ENCODE results near the gene AUTS2. TPM values are rescaled to one million over a fixed set of nuclear protein-coding genes. Genes with fewer than 3 reads are reported as not detected.

Gene AUTS2
- total and polyA plus RNA-seq, 4 donors, result 4.9 to 24.4 (median 7.0) TPM

DNA sequence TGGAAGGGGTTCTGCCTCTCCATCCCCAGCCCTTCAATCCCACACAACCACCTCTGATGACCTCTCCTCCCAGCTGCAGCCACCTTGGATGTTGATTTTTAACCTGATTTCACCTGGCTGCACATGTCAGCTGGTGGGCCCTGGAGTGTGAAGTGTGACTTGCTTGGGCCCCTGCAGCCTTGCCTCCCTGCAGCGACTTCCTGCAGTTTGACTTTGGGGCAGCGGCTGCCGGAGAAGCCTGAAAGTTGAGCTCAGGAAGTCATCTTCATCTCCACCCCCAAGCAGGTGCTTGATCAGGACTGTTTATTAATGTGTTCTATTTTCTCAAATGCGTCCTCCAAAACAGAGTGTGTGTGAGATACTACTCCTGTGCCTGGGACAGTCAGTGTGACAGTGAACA is 858.4 kb downstream of the AUTS2 start:
- H3K36me3 ChIP-seq (ENCODE audit: control insufficient read depth in 4 of 4, insufficient read depth in 3 of 4, low read depth in 1 of 4, low read length in 3 of 4), result no peaks in the 10 kb centered on the region
- no peaks in the 10 kb centered on the region for H3K9me3 ChIP-seq (ENCODE audit: control insufficient read depth in 4 of 4, low read length in 3 of 4)
- no peaks in the 10 kb centered on the region for H3K4me1 ChIP-seq (ENCODE audit: control insufficient read depth in 4 of 4, insufficient read depth in 4 of 4, low read length in 3 of 4)
- no peak overlapping the region for H3K27ac ChIP-seq (ENCODE audit: low read depth in 1 of 2, low read length in 2 of 2)
- no peaks in the 10 kb centered on the region for H3K27me3 ChIP-seq (ENCODE audit: control insufficient read depth in 4 of 4, insufficient read depth in 4 of 4, low read length in 3 of 4)
- 89% methylated on average over 4 of the region's 4 CpGs for WGBS
- no peak overlapping the region for H3K9ac ChIP-seq (ENCODE audit: low read depth in 1 of 2, low read length in 2 of 2)
- DNase-seq (ENCODE audit: low spot score), result no peak
- H3K4me3 ChIP-seq (ENCODE audit: low read depth in 1 of 3, low read length in 3 of 3), result no peak overlapping the region
- TF ChIP-seq TAF1 (conservative IDR thresholded peaks at IDR 0.05) (no peak), HNF4G (IDR thresholded peaks at IDR 0.05) (no peak), GABPA (IDR thresholded peaks at IDR 0.05 in 1 of 2, conservative IDR thresholded peaks at IDR 0.05 in 1 of 2) (no peak), SP1 (IDR thresholded peaks at IDR 0.05) (no peak), EGR1 (IDR thresholded peaks at IDR 0.05; ENCODE audit: low read depth in 2 of 2) (no peak), RXRA (IDR thresholded peaks at IDR 0.05) (no peak), FOXA2 (IDR thresholded peaks at IDR 0.05) (no peak)
- TF ChIP-seq, protein P1, sequence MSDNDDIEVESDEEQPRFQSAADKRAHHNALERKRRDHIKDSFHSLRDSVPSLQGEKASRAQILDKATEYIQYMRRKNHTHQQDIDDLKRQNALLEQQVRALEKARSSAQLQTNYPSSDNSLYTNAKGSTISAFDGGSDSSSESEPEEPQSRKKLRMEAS (IDR thresholded peaks at IDR 0.05), result no peak
- TF ChIP-seq, protein P2, sequence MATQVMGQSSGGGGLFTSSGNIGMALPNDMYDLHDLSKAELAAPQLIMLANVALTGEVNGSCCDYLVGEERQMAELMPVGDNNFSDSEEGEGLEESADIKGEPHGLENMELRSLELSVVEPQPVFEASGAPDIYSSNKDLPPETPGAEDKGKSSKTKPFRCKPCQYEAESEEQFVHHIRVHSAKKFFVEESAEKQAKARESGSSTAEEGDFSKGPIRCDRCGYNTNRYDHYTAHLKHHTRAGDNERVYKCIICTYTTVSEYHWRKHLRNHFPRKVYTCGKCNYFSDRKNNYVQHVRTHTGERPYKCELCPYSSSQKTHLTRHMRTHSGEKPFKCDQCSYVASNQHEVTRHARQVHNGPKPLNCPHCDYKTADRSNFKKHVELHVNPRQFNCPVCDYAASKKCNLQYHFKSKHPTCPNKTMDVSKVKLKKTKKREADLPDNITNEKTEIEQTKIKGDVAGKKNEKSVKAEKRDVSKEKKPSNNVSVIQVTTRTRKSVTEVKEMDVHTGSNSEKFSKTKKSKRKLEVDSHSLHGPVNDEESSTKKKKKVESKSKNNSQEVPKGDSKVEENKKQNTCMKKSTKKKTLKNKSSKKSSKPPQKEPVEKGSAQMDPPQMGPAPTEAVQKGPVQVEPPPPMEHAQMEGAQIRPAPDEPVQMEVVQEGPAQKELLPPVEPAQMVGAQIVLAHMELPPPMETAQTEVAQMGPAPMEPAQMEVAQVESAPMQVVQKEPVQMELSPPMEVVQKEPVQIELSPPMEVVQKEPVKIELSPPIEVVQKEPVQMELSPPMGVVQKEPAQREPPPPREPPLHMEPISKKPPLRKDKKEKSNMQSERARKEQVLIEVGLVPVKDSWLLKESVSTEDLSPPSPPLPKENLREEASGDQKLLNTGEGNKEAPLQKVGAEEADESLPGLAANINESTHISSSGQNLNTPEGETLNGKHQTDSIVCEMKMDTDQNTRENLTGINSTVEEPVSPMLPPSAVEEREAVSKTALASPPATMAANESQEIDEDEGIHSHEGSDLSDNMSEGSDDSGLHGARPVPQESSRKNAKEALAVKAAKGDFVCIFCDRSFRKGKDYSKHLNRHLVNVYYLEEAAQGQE (IDR thresholded peaks at IDR 0.05), result no peak
- TF ChIP-seq, protein P3, sequence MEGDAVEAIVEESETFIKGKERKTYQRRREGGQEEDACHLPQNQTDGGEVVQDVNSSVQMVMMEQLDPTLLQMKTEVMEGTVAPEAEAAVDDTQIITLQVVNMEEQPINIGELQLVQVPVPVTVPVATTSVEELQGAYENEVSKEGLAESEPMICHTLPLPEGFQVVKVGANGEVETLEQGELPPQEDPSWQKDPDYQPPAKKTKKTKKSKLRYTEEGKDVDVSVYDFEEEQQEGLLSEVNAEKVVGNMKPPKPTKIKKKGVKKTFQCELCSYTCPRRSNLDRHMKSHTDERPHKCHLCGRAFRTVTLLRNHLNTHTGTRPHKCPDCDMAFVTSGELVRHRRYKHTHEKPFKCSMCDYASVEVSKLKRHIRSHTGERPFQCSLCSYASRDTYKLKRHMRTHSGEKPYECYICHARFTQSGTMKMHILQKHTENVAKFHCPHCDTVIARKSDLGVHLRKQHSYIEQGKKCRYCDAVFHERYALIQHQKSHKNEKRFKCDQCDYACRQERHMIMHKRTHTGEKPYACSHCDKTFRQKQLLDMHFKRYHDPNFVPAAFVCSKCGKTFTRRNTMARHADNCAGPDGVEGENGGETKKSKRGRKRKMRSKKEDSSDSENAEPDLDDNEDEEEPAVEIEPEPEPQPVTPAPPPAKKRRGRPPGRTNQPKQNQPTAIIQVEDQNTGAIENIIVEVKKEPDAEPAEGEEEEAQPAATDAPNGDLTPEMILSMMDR (IDR thresholded peaks at IDR 0.05; ENCODE audit: low read depth, low read length, missing input control), result no peak

DNA sequence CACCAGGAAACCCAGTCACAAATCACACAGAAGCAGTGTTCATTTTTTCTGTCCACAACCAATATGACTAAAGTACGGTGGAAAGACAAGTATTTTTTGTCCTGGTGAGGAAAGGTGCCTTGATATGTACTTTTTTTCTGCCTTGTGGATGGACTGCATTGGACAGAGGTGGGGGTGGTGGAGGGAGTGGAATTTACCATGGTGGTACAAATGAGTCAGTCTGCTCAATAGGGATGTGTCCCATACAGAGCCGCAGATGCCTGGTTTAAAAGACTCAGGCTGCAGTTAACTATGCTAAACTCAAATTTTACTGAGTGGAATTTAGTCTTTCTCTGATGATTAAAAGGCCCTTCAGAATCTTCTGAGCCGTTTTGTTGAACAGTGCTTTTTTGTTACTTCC is 859.2 kb downstream of the AUTS2 start:
- H3K27me3 ChIP-seq (ENCODE audit: control insufficient read depth in 4 of 4, insufficient read depth in 4 of 4, low read length in 3 of 4), result no peaks in the 10 kb centered on the region
- H3K9me3 ChIP-seq (ENCODE audit: control insufficient read depth in 4 of 4, low read length in 3 of 4), result no peaks in the 10 kb centered on the region
- DNase-seq (ENCODE audit: low spot score), result no peak
- 89% methylated on average over 3 of the region's 3 CpGs for WGBS
- H3K4me1 ChIP-seq (ENCODE audit: control insufficient read depth in 4 of 4, insufficient read depth in 4 of 4, low read length in 3 of 4), result no peaks in the 10 kb centered on the region
- H3K27ac ChIP-seq (ENCODE audit: low read depth in 1 of 2, low read length in 2 of 2), result no peak overlapping the region
- H3K9ac ChIP-seq (ENCODE audit: low read depth in 1 of 2, low read length in 2 of 2), result no peak overlapping the region
- H3K4me3 ChIP-seq (ENCODE audit: low read depth in 1 of 3, low read length in 3 of 3), result no peak overlapping the region
- H3K36me3 ChIP-seq (ENCODE audit: control insufficient read depth in 4 of 4, insufficient read depth in 3 of 4, low read depth in 1 of 4, low read length in 3 of 4), result no peaks in the 10 kb centered on the region
- TF ChIP-seq FOXA1 (IDR thresholded peaks at IDR 0.05) (no peak), RXRA (IDR thresholded peaks at IDR 0.05) (no peak), TAF1 (conservative IDR thresholded peaks at IDR 0.05) (no peak), GABPA (IDR thresholded peaks at IDR 0.05 in 1 of 2, conservative IDR thresholded peaks at IDR 0.05 in 1 of 2) (no peak), EGR1 (IDR thresholded peaks at IDR 0.05; ENCODE audit: low read depth in 2 of 2) (no peak)
